NB4 (cell line): Measurements from ENCODE around the gene SLC37A2.

Experiments
- CTCF ChIP-seq: IDR thresholded peaks from one replicate; pipeline ENCODE4 v1.5.1; 2012; ENCODE audit warnings: low read depth, low read length
- MYC ChIP-seq: IDR thresholded peaks from 2 replicates; pipeline ENCODE4 v1.6.1; 2011; ENCODE audit warnings: low read depth, low read length
- POLR2A ChIP-seq: IDR thresholded peaks from 2 replicates; pipeline ENCODE4 v1.6.1; 2011; ENCODE audit warnings: mild to moderate bottlenecking; ENCODE audit not compliant: insufficient read length; ENCODE audit errors: extremely low read depth

GRCh38 chr11:125049164-125049792 is 13.8 kb upstream of the SLC37A2 start:
- no peak for TF ChIP-seq CTCF
- TF ChIP-seq POLR2A = no peak
- TF ChIP-seq MYC = no peak
